ENCODE measurements around the gene TENM4.

The TENM4 gene

GRCh38 chr11:79447038-79447786 is 6.4 kb upstream of the TENM4 start:
- DNase-seq, result no peak

GRCh38 chr11:79444923-79445322 is 4.1 kb upstream of the TENM4 start:
- DNase-seq, result no peak

GRCh38 chr11:79441461-79441875 is 638 bp upstream of the TENM4 start:
- no peak for DNase-seq

GRCh38 chr11:79439886-79440570 is 802 bp downstream of the TENM4 start:
- DNase-seq, result peak; percentile 65

GRCh38 chr11:79439410-79439885 is 1.4 kb downstream of the TENM4 start:
- no peak for DNase-seq

GRCh38 chr11:79438631-79439409 is 2.0 kb downstream of the TENM4 start:
- DNase-seq, result peak; percentile 5

- no peak for DNase-seq
These were observed 2.7 kb downstream of the TENM4 start for GRCh38 chr11:79437981-79438630.

GRCh38 chr11:79437278-79437980 is 3.4 kb downstream of the TENM4 start:
- peak; percentile 19 for DNase-seq

- no peak for DNase-seq
These were observed 3.9 kb downstream of the TENM4 start for GRCh38 chr11:79436919-79437277.

GRCh38 chr11:79434283-79434682 is 6.5 kb downstream of the TENM4 start:
- DNase-seq, result no peak

GRCh38 chr11:79432138-79432537 is 8.7 kb downstream of the TENM4 start:
- DNase-seq, result no peak

- DNase-seq, result no peak
These were observed 9.3 kb downstream of the TENM4 start for GRCh38 chr11:79431535-79431934.

- no peak for DNase-seq
These were observed 10.6 kb downstream of the TENM4 start for GRCh38 chr11:79430280-79430679.

- DNase-seq, result no peak
These were observed 12.4 kb downstream of the TENM4 start for GRCh38 chr11:79428406-79428805.

GRCh38 chr11:79427611-79428327 is 13.1 kb downstream of the TENM4 start:
- DNase-seq, result no peak

GRCh38 chr11:79427126-79427525 is 13.7 kb downstream of the TENM4 start:
- no peak for DNase-seq

- no peak for DNase-seq
These were observed 15.4 kb downstream of the TENM4 start for GRCh38 chr11:79425463-79425862.

- no peak for DNase-seq
These were observed 17.1 kb downstream of the TENM4 start for GRCh38 chr11:79423736-79424135.

GRCh38 chr11:79422866-79423265 is 18.0 kb downstream of the TENM4 start:
- no peak for DNase-seq

- DNase-seq, result no peak
These were observed 19.0 kb downstream of the TENM4 start for GRCh38 chr11:79421820-79422219.

- DNase-seq, result no peak
These were observed 21.7 kb downstream of the TENM4 start for GRCh38 chr11:79419120-79419519.

GRCh38 chr11:79418241-79418640 is 22.6 kb downstream of the TENM4 start:
- no peak for DNase-seq

Measured in NCI-H1092 (cell line).